OCI-LY7 (cell line): ENCODE data around the gene FAM163A. TPM values are rescaled to one million over a fixed set of nuclear protein-coding genes. Genes with fewer than 3 reads are reported as not detected.

Source experiments
- BruUV-seq: library from RNA; stranded (reverse); fragments of 400-500 nt; replicated peaks from 2 replicates; lab custom pipeline; 2021; lab: Mats Ljungman, UMichigan
- CTCF ChIA-PET: fragments of 300-600 bp; sonication (Branson Sonifier 250); formaldehyde crosslinking; loops from one replicate; lab custom pipeline; 2022; ENCODE audit warnings: antibody characterized with exemption; ENCODE audit not compliant: unreplicated experiment; lab: Charles Lee
- POLR2A ChIA-PET: fragments of 300-600 bp; sonication (Branson Sonifier 250); formaldehyde crosslinking; loops from one replicate; lab custom pipeline; 2022; ENCODE audit warnings: antibody characterized with exemption; lab: Charles Lee
- DNase-seq: peaks from one replicate; pipeline ENCODE4 v3.0.0-alpha.2; 2015; ENCODE audit warnings: low spot score
- H2AFZ ChIP-seq: fragments of 200-600 bp; sonication (generic), shearing (Covaris generic); 2 replicates; pipeline ENCODE4 v1.6.1; 2014; ENCODE audit warnings: mild to moderate bottlenecking, antibody characterized with exemption, low read length, moderate library complexity
- H3K27ac ChIP-seq: fragments of 200-600 bp; sonication (generic); 2 replicates; pipeline ENCODE4 v1.5.1; 2014; ENCODE audit warnings: mixed run types, low read depth, mild to moderate bottlenecking, moderate library complexity, low read length, inconsistent platforms; ENCODE audit not compliant: poor library complexity, severe bottlenecking
- H3K36me3 ChIP-seq: fragments of 200-600 bp; sonication (generic); 2 replicates; pipeline ENCODE4 v1.6.1; 2014; ENCODE audit warnings: mild to moderate bottlenecking, antibody characterized with exemption, low read length, moderate library complexity, mixed read lengths; ENCODE audit not compliant: insufficient read depth
- H3K4me1 ChIP-seq: fragments of 200-600 bp; sonication (generic); 2 replicates; pipeline ENCODE4 v1.5.1; 2014; ENCODE audit warnings: mild to moderate bottlenecking, low read length; ENCODE audit not compliant: insufficient read depth, poor library complexity, severe bottlenecking
- H3K4me2 ChIP-seq: fragments of 200-600 bp; sonication (generic); 2 replicates; pipeline ENCODE4 v1.6.1; 2014; ENCODE audit warnings: mild to moderate bottlenecking, low read length
- H3K4me3 ChIP-seq: fragments of 200-600 bp; sonication (generic); 2 replicates; pipeline ENCODE4 v1.5.1; 2014; ENCODE audit warnings: mild to moderate bottlenecking, low read depth, low read length; ENCODE audit not compliant: poor library complexity, severe bottlenecking
- H3K79me2 ChIP-seq: fragments of 200-600 bp; sonication (generic); 2 replicates; pipeline ENCODE4 v1.6.1; 2016; ENCODE audit warnings: low read depth, mild to moderate bottlenecking, low read length, moderate library complexity, mixed read lengths; ENCODE audit not compliant: insufficient read depth
- H3K9me2 ChIP-seq: fragments of 200-600 bp; sonication (generic); 2 replicates; pipeline ENCODE4 v1.6.1; 2016; ENCODE audit warnings: mild to moderate bottlenecking, low read length, mixed read lengths; ENCODE audit not compliant: insufficient read depth
- H3K9me3 ChIP-seq: fragments of 200-600 bp; sonication (generic); 2 replicates; pipeline ENCODE4 v1.6.1; 2014; ENCODE audit warnings: mild to moderate bottlenecking, mixed run types, low read length, mixed read lengths
- H4K20me1 ChIP-seq: fragments of 200-600 bp; sonication (generic); 2 replicates; pipeline ENCODE4 v1.6.1; 2014; ENCODE audit warnings: mild to moderate bottlenecking, antibody characterized with exemption, low read length, moderate library complexity, mixed read lengths; ENCODE audit not compliant: insufficient read depth
- EZH2phosphoT487 ChIP-seq: fragments of 200-600 bp; sonication (generic); IDR thresholded peaks from 2 replicates; pipeline ENCODE4 v1.6.1; 2018; ENCODE audit warnings: low read depth, borderline replicate concordance, mild to moderate bottlenecking, mixed run types, antibody characterized with exemption, low read length, moderate library complexity, mixed read lengths
- intact Hi-C: fragments of 100-400 bp; cut with micrococcal nuclease; formaldehyde crosslinking; loops from one replicate; pipeline ENCODE4 v1.10.0; 2022; ENCODE audit not compliant: unreplicated experiment
- total RNA-seq, 2 experiments: library from RNA; depleted of rRNA in 1 of 2; stranded (reverse); fragments of >200 nt in 1 of 2; shearing (Covaris generic) in 1 of 2; gene quantifications; 2 replicates each; pipeline ENCODE4 v1.2.3, GENCODE V29; 2014 to 2022
- TF ChIP-seq, protein P1 (sequence below): fragments of 200-600 bp; sonication (generic); conservative IDR thresholded peaks from 2 replicates; pipeline ENCODE4 v1.5.1; 2014; ENCODE audit warnings: mild to moderate bottlenecking, antibody characterized with exemption, low read length, moderate library complexity, mixed read lengths

The FAM163A gene
- total RNA-seq, 2 experiments from 2014 or later = not detected

DNA sequence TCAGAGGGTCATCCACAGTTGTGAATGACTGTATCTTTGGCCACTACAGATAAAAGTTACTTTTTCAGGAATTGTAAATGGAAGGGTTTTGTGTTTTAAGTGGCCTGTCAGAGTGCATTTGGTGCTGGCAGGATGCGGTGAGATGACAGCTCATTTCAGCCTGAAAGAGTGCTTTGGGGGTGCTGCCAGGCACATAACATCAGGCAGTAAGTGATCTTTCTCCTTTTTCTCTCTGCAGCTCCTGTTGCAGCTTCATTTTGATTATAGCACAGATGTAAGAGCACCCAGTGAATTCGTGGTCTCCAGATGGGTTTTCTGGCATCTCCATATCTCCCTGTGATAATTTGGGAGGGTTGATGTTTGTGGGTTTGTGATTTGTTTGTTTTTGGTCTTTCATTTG is 14.8 kb upstream of the FAM163A start:
- H3K27ac ChIP-seq = no peak overlapping the region
- H4K20me1 ChIP-seq = no peaks in the 10 kb centered on the region
- H3K4me3 ChIP-seq = no peak overlapping the region
- no peaks in the 10 kb centered on the region for H3K9me2 ChIP-seq
- no peak overlapping the region for H2AFZ ChIP-seq
- H3K36me3 ChIP-seq = no peaks in the 10 kb centered on the region
- CTCF ChIA-PET = no interaction called here
- no TSS peak for BruUV-seq
- TF ChIP-seq EZH2phosphoT487 = no peak
- TF ChIP-seq, protein P1, sequence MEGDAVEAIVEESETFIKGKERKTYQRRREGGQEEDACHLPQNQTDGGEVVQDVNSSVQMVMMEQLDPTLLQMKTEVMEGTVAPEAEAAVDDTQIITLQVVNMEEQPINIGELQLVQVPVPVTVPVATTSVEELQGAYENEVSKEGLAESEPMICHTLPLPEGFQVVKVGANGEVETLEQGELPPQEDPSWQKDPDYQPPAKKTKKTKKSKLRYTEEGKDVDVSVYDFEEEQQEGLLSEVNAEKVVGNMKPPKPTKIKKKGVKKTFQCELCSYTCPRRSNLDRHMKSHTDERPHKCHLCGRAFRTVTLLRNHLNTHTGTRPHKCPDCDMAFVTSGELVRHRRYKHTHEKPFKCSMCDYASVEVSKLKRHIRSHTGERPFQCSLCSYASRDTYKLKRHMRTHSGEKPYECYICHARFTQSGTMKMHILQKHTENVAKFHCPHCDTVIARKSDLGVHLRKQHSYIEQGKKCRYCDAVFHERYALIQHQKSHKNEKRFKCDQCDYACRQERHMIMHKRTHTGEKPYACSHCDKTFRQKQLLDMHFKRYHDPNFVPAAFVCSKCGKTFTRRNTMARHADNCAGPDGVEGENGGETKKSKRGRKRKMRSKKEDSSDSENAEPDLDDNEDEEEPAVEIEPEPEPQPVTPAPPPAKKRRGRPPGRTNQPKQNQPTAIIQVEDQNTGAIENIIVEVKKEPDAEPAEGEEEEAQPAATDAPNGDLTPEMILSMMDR = no peak
- H3K4me2 ChIP-seq = no peak overlapping the region
- DNase-seq = no peak
- no peaks in the 10 kb centered on the region for H3K9me3 ChIP-seq
- intact Hi-C loops = no loop called here
- H3K79me2 ChIP-seq = no peaks in the 10 kb centered on the region
- POLR2A ChIA-PET = interaction anchor here (0.5 to 2.1 kb wide), 3 partner anchors 10 to 86 kb away, joined by 3 to 8 read pairs (median 4); no protein-coding TSS in a partner anchor
- H3K4me1 ChIP-seq = no peaks in the 10 kb centered on the region

DNA sequence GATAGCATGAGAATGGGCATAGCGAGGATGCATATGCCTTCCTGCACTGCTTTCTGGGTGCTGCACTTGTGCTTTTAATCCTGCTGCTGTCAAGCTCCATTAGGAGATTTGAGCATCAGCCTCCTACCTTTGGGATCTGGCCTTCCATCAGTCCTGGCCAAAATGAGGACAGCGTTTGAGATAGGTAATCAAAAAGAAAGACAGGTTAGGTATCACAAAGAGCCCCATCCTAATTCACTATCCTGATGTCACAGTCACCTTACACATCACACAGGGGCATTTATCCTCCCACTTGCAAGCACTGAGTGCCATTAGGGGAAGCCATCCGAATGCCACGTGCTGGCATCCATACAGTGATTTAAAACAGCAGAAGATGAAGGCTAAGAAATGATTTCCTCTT is 13.2 kb upstream of the FAM163A start:
- H3K9me3 ChIP-seq = no peaks in the 10 kb centered on the region
- no peaks in the 10 kb centered on the region for H3K36me3 ChIP-seq
- no peak overlapping the region for H3K4me2 ChIP-seq
- H4K20me1 ChIP-seq = no peaks in the 10 kb centered on the region
- no peak for DNase-seq
- POLR2A ChIA-PET = no interaction called here
- H2AFZ ChIP-seq = no peak overlapping the region
- intact Hi-C loops = no loop called here
- H3K79me2 ChIP-seq = no peaks in the 10 kb centered on the region
- BruUV-seq = no TSS peak
- no peak for TF ChIP-seq EZH2phosphoT487
- TF ChIP-seq, protein P1 = no peak
- CTCF ChIA-PET = no interaction called here
- H3K27ac ChIP-seq = no peak overlapping the region
- H3K4me1 ChIP-seq = no peaks in the 10 kb centered on the region
- H3K4me3 ChIP-seq = no peak overlapping the region
- H3K9me2 ChIP-seq = no peaks in the 10 kb centered on the region

DNA sequence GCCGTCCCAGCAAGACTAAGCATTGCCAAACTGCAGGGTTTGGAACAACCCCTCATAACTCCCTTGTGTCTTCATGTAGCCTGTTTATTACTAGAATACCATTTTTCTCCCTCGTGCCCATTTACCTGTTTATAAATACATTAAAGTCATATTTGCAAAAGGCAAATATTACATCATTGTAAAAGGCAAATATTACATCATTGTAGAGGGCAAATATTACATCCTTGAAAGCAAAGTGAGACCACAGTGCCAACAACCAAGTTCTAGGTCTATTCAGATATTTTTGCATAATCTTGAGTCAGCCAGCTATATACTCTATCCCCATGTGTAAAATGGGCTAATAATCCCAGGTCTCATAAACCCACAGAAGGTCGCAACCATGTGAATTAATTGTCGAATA is 11.4 kb upstream of the FAM163A start:
- intact Hi-C loops = no loop called here
- ChIA-PET CTCF (no interaction called here), POLR2A (no interaction called here)
- H3K4me1 ChIP-seq = no peaks in the 10 kb centered on the region
- BruUV-seq = no TSS peak
- TF ChIP-seq EZH2phosphoT487 = no peak
- TF ChIP-seq, protein P1 = no peak
- H2AFZ ChIP-seq = no peak overlapping the region
- H3K27ac ChIP-seq = no peak overlapping the region
- H3K36me3 ChIP-seq = no peaks in the 10 kb centered on the region
- no peaks in the 10 kb centered on the region for H3K9me3 ChIP-seq
- no peak for DNase-seq
- no peaks in the 10 kb centered on the region for H3K79me2 ChIP-seq
- H3K4me3 ChIP-seq = no peak overlapping the region
- no peaks in the 10 kb centered on the region for H3K9me2 ChIP-seq
- no peaks in the 10 kb centered on the region for H4K20me1 ChIP-seq
- no peak overlapping the region for H3K4me2 ChIP-seq
